K562 (cell line): ENCODE data around the gene IFITM2. TPM values are rescaled to one million over a fixed set of nuclear protein-coding genes. Genes with fewer than 3 reads are reported as not detected.

Experiments used
- CSDE1 ChIP-seq, 2 experiments: fragments of 450-650 bp; IDR thresholded peaks; 2 replicates each; pipeline ENCODE4 v1.6.1; 2016; ENCODE audit warnings: mild to moderate bottlenecking in 1 of 2
- E2F3 ChIP-seq: fragments of 250-450 bp; sonication (Bioruptor Pico); IDR thresholded peaks from 2 replicates; pipeline ENCODE4 v1.4.0; 2020; ENCODE audit warnings: mild to moderate bottlenecking
- ETV5 ChIP-seq: sonication (generic); formaldehyde crosslinking; IDR thresholded peaks from 2 replicates; pipeline ENCODE4 v1.4.0; 2020; ENCODE audit warnings: low read depth, mild to moderate bottlenecking, missing genetic modification reagents
- FOXK2 ChIP-seq, 2 experiments: fragments of 450-650 bp; IDR thresholded peaks in 1 of 2; conservative IDR thresholded peaks in 1 of 2; 2 replicates each; pipeline ENCODE4 v1.6.1; 2016; ENCODE audit warnings: low read depth in 2 of 2, mild to moderate bottlenecking in 1 of 2
- GTF2B ChIP-seq: IDR thresholded peaks from 2 replicates; pipeline ENCODE4 v1.6.1; 2011; ENCODE audit not compliant: insufficient read length; ENCODE audit errors: extremely low read depth
- HDAC8 ChIP-seq: fragments of 450-650 bp; IDR thresholded peaks from 2 replicates; pipeline ENCODE4 v1.6.1; 2016; ENCODE audit warnings: mild to moderate bottlenecking, missing genetic modification characterization, moderate library complexity, missing compliant biosample characterization
- MEF2A ChIP-seq: IDR thresholded peaks from 2 replicates; pipeline ENCODE4 v1.6.1; 2011; ENCODE audit warnings: low read depth, mild to moderate bottlenecking, low read length, moderate library complexity; ENCODE audit not compliant: control insufficient read depth
- MXD1 ChIP-seq: fragments of 250-450 bp; sonication (Bioruptor Pico); IDR thresholded peaks from 2 replicates; pipeline ENCODE4 v1.8.0; 2021; ENCODE audit warnings: borderline replicate concordance, mild to moderate bottlenecking, moderate library complexity; ENCODE audit not compliant: poor library complexity, severe bottlenecking
- NR2F6 ChIP-seq: fragments of 450-650 bp; formaldehyde crosslinking; IDR thresholded peaks from 2 replicates; pipeline ENCODE4 v1.4.0; 2020; ENCODE audit warnings: mild to moderate bottlenecking
- PHB2 ChIP-seq: fragments of 450-650 bp; IDR thresholded peaks from 2 replicates; pipeline ENCODE4 v1.6.1; 2017; ENCODE audit warnings: low read depth
- POLR2AphosphoS2 ChIP-seq: IDR thresholded peaks from 2 replicates; pipeline ENCODE4 v1.6.1; 2012; ENCODE audit warnings: low read length, improper control_type of control experiment
- RBFOX2 ChIP-seq: fragments of 200-400 bp; formaldehyde crosslinking; IDR thresholded peaks from 2 replicates; pipeline ENCODE4 v1.6.1; 2017; ENCODE audit warnings: low read depth, mild to moderate bottlenecking, low read length, moderate library complexity
- SMARCB1 ChIP-seq: IDR thresholded peaks from 2 replicates; pipeline ENCODE4 v1.6.1; 2011; ENCODE audit warnings: improper control_type of control experiment, low read depth; ENCODE audit not compliant: insufficient read length
- TAL1 ChIP-seq: fragments of 450-650 bp; IDR thresholded peaks from 2 replicates; pipeline ENCODE4 v1.6.1; 2016; ENCODE audit warnings: mild to moderate bottlenecking
- ZBTB43 ChIP-seq: sonication (generic); formaldehyde crosslinking; IDR thresholded peaks from 2 replicates; pipeline ENCODE4 v1.8.0; 2023; ENCODE audit warnings: mild to moderate bottlenecking, missing genetic modification reagents
- ZBTB7A ChIP-seq: IDR thresholded peaks from 2 replicates; pipeline ENCODE4 v1.6.1; 2011; ENCODE audit warnings: low read depth, mild to moderate bottlenecking, low read length, moderate library complexity, borderline replicate concordance; ENCODE audit not compliant: control insufficient read depth
- ZKSCAN1 ChIP-seq: fragments of 150-350 bp; IDR thresholded peaks from 2 replicates; pipeline ENCODE4 v1.6.1; 2016; ENCODE audit warnings: low read depth, low read length
- ZNF134 ChIP-seq: fragments of 250-450 bp; sonication (Bioruptor Pico); conservative IDR thresholded peaks from 2 replicates; pipeline ENCODE4 v1.4.0; 2020
- ZNF589 ChIP-seq: fragments of 200-800 bp; sonication (Bioruptor generic); IDR thresholded peaks from 2 replicates; pipeline ENCODE4 v1.6.1; 2016; ENCODE audit warnings: low read depth, missing genetic modification characterization, missing compliant biosample characterization
- ZNF655 ChIP-seq: fragments of 250-450 bp; sonication (Bioruptor Pico); IDR thresholded peaks from 2 replicates; pipeline ENCODE4 v1.5.0; 2021
- polyA plus RNA-seq, 8 experiments: library from polyadenylated mRNA; depleted of rRNA in 4 of 8; stranded (reverse) in 5 of 8; unstranded in 3 of 8; fragments of >200 nt; fragmentation: Nextera tagmentation in 2 of 8; fragmentation: Illumina TruSeq in 1 of 8; extraction: Ambion mirVana in 2 of 8; extraction: Trizol in 1 of 8; gene quantifications; 2 replicates each; pipeline versions ENCODE4 v1.2.1 to v1.2.3, GENCODE V29; 2011 to 2014; ENCODE audit warnings: inconsistent platforms in 1 of 8, missing spikeins in 1 of 8
- total RNA-seq, 7 experiments: library from RNA; depleted of rRNA in 6 of 7; stranded (reverse); fragments of >200 nt in 6 of 7; fragmentation: Illumina TruSeq in 2 of 7; extraction: Trizol in 2 of 7; gene quantifications; 2 replicates each; pipeline versions ENCODE4 v1.2.1 to v1.2.3, GENCODE V29; 2011 to 2021; ENCODE audit warnings: low replicate concordance in 1 of 7
- TF ChIP-seq, protein P1 (sequence below): sonication (generic); formaldehyde crosslinking; IDR thresholded peaks from 2 replicates; pipeline ENCODE4 v1.8.0; 2022; ENCODE audit warnings: missing genetic modification reagents, mild to moderate bottlenecking, borderline replicate concordance

Gene IFITM2
- total and polyA plus RNA-seq, 9 of the 15 experiments (the other 6 are each of a cell fraction or from before 2014, with no cell fraction given): 52.8 to 4,872 (median 356) TPM

DNA sequence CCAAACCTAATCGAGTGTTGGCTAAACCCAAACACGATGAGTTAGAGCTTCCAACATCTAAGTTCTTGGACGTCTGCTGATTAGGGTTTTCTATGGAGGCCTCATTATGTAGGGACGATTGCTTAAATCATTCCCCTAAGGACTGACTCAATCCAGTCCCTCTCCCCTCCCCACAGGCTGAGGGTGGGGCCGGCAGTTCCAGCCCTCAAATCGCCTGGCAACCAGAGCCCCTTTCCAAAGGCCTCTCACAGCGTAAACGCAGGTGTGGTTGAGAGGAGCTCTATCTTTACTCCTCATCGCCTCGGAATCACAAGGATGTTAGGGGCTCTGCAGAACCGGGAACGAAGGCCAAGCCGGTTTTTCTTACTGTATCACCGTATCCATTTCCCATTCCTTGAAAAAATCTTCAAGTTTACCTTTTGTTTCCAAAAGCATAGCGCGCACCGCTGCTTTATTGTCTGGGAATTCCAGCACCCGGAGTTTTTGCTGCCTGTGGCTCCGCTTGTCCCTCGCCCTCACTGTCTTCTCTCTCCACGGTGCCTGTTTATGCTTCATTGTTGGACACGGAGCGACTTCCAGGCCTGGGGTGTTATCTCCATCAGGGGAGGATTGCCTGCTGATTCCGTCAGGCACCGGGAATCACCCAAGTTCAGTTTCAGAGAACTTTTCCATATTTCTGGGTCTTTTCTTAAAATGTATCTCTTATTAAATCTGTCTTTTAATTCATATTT lies 26.8 kb downstream of the IFITM2 start (continued):
- no peak for TF ChIP-seq GTF2B
- no peak for TF ChIP-seq TAL1
- TF ChIP-seq ZKSCAN1: no peak
- no peak for TF ChIP-seq NR2F6
- TF ChIP-seq HDAC8 (tag): no peak
- TF ChIP-seq ZBTB7A: no peak
- TF ChIP-seq ZBTB43 (CRISPR knock-in tag): no peak
- no peak for TF ChIP-seq ZNF655 (CRISPR knock-in tag)
- 0 out of 4 replicates have a peak, but pooled peaks of 1 of the 2 experiments have one; percentile 25 for TF ChIP-seq FOXK2 (conservative IDR thresholded peaks at IDR 0.05 in 1 of 2, IDR thresholded peaks at IDR 0.05 in 1 of 2; ENCODE audit: low read depth in 2 of 2)
- TF ChIP-seq SMARCB1: no peak
- TF ChIP-seq CSDE1 (IDR thresholded peaks at IDR 0.05): no peak
- no peak for TF ChIP-seq E2F3
- no peak for TF ChIP-seq MEF2A
- TF ChIP-seq, protein P1, sequence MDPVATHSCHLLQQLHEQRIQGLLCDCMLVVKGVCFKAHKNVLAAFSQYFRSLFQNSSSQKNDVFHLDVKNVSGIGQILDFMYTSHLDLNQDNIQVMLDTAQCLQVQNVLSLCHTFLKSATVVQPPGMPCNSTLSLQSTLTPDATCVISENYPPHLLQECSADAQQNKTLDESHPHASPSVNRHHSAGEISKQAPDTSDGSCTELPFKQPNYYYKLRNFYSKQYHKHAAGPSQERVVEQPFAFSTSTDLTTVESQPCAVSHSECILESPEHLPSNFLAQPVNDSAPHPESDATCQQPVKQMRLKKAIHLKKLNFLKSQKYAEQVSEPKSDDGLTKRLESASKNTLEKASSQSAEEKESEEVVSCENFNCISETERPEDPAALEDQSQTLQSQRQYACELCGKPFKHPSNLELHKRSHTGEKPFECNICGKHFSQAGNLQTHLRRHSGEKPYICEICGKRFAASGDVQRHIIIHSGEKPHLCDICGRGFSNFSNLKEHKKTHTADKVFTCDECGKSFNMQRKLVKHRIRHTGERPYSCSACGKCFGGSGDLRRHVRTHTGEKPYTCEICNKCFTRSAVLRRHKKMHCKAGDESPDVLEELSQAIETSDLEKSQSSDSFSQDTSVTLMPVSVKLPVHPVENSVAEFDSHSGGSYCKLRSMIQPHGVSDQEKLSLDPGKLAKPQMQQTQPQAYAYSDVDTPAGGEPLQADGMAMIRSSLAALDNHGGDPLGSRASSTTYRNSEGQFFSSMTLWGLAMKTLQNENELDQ (CRISPR knock-in tag): no peak
- no peak for TF ChIP-seq POLR2AphosphoS2
- no peak for TF ChIP-seq MXD1 (CRISPR knock-in tag)
- TF ChIP-seq ZNF589 (CRISPR knock-in tag): peak; percentile 91
- TF ChIP-seq PHB2: no peak
- 0 out of 2 replicates have a peak, but pooled peaks have one; percentile 21 for TF ChIP-seq RBFOX2
- peak; percentile 63 for TF ChIP-seq ZNF134 (CRISPR knock-in tag)
- TF ChIP-seq ETV5 (CRISPR knock-in tag): no peak
